ENCODE measurements around the gene TENM4.
"Not testable (repeated sequence)": the region's sequence is repeated elsewhere in the genome, so short reads cannot be mapped to it uniquely, and the experiment has no call there.

TENM4 gene

DNA sequence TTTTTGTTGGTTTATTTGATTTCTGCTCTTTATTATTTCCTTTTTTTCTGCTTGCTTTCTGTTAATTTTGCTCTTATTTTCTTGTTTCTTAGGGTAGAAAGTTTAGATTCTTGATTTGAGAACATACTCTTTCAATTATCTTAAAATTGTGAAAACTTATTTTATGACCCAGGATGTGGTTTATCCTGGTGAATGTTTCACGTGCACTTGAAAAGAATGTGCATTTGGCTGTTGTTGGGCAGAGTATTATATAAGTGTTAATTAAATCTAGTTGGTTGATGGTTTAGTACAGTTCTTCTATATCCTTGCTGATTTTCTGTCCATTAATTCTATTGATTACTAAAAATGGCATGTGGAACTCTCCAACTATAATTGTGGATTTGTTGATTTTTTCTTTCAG is 799.3 kb downstream of the TENM4 start:
- no peak for DNase-seq
- in situ Hi-C loops (cut with HindIII; ENCODE audit: low pct_ligation_motif_present, low sequenced_read_pairs), result no loop called here
- Histone ChIP-seq H3K27me3 (replicated peaks) (no peaks in the 10 kb centered on the region), H3K27ac (no peak overlapping the region), H3K4me3 (ENCODE audit: low read depth, low read length) (no peak overlapping the region), H3K36me3 (replicated peaks) (no peaks in the 10 kb centered on the region)
- TF ChIP-seq, protein P1, sequence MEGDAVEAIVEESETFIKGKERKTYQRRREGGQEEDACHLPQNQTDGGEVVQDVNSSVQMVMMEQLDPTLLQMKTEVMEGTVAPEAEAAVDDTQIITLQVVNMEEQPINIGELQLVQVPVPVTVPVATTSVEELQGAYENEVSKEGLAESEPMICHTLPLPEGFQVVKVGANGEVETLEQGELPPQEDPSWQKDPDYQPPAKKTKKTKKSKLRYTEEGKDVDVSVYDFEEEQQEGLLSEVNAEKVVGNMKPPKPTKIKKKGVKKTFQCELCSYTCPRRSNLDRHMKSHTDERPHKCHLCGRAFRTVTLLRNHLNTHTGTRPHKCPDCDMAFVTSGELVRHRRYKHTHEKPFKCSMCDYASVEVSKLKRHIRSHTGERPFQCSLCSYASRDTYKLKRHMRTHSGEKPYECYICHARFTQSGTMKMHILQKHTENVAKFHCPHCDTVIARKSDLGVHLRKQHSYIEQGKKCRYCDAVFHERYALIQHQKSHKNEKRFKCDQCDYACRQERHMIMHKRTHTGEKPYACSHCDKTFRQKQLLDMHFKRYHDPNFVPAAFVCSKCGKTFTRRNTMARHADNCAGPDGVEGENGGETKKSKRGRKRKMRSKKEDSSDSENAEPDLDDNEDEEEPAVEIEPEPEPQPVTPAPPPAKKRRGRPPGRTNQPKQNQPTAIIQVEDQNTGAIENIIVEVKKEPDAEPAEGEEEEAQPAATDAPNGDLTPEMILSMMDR (IDR thresholded peaks at IDR 0.05; ENCODE audit: low read depth, low read length, missing control alignments), result no peak

DNA sequence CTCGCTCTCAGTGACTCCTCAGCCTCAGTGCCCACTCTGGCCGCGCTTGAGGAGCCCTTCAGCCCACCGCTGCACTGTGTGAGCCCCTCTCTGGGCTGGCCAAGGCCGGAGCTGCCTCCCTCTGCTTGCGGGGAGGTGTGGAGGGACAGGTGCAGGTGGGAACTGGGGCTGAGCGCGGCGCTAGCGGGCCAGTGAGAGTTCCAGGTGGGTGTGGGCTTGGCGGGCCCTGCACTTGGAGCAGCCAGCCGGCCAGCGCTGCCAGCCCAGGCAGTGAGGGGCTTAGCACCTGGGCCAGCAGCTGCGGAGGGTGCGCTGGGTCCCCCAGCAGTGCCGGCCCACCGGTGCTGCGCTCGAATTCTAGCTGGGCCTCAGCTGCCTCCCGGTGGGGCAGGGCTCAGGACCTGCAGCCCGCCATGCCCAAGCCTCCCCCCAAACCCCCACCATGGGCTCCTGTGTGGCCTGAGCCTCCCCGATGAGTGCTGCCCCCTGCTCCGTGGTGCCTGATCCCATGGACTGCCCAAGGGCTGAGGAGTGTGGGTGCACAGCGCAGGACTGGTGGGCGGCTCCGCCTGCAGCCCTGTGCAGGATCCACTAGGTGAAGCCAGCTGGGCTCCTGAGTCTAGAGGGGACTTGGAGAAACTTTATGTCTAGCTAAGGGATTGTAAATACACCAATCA is 802.0 kb downstream of the TENM4 start:
- Histone ChIP-seq H3K27me3 (replicated peaks) (no peaks in the 10 kb centered on the region), H3K27ac (no peak overlapping the region), H3K4me3 (ENCODE audit: low read depth, low read length) (no peak overlapping the region), H3K36me3 (replicated peaks) (no peaks in the 10 kb centered on the region)
- TF ChIP-seq, protein P1 (IDR thresholded peaks at IDR 0.05; ENCODE audit: low read depth, low read length, missing control alignments), result no peak
- in situ Hi-C loops (cut with HindIII; ENCODE audit: low pct_ligation_motif_present, low sequenced_read_pairs), result no loop called here
- DNase-seq, result no peak

DNA sequence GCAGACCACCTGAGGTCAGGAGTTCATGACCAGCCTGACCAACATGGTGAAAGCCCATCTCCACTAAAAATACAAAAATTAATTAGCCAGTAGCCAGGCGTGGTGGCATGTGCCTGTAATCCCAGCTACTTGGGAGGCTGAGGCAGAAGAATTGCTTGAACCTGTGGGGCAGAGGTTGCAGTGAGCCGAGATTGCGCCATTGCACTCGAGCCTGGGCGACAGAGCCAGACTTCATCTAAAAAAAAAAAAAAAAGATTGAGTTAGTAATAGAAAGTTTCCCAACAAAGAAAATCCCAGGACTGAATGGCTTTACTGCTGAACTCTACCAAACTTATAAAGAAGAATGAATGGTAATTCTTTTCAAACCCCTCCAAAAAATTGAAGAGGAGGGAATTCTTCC is 803.3 kb downstream of the TENM4 start:
- H3K27ac ChIP-seq; DNase-seq; H3K27me3 ChIP-seq (replicated peaks); H3K4me3 ChIP-seq (ENCODE audit: low read depth, low read length); in situ Hi-C loops (cut with HindIII; ENCODE audit: low pct_ligation_motif_present, low sequenced_read_pairs); H3K36me3 ChIP-seq (replicated peaks): not testable (repeated sequence)

DNA sequence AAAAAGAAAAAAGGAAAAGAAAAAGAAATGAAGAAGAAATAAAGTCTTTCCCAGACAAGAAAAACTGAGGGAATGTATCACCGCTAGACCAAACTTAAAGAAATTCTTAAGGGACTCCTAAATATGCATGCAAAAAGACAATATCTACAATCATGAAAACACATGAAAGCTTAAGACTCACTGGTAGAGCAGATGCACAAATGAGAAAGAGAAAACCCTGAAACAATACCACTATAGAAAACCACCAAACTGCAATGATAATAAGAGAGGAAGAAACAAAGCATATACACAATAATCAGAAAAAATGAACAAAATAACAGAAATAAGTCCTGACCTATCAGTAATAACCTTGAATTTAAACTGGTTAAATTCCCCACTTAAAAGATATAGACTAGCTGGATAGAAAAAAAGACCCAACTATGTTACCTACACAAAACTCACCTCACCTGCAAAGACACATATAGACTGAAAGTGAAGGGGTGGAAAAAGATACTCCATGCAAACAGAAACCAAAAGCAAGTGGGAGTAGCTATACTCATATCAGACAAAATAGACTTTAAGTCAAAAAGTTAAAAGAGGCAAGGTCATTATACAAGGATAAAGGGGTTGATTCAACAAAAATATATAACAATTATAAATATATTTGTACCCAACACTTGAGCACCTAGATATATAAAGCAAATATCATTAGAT is 804.9 kb downstream of the TENM4 start:
- H3K27me3 ChIP-seq (replicated peaks), result no peaks in the 10 kb centered on the region

DNA sequence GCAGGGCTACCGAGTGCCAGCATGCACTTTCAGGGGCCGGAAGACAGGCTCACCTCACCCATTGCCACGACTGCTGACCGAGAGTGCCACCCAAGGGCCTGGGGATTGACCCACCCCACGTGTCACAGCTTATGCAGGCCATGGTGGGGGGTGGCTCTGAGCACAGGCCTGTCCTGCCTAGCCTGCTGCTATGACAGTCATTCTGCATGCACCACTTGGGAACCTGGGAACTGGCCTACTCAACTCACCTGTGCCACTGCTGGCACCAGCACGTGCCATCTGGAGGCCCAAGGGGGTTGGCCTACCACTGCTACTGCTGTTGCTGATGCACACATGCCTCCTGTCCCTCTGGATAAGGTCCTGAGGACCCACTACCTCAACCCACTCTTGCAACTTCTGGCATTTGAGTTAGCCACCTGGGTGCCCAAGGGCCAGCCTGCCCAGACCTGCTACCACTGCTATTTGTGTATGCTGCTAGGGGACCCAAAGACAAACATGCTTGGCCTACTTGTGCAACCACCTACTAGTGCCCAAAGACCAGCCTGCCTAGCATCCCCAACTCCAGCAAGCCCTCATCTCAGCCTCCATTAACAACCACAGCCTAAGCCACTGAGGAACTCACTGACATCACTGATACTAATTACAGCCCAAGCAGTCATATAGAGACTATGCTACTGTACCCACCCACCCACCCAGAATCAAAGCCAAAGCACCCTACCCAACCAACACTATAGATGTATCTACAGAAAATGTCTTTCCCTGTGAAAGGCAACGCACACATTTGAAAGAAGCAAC is 807.1 kb downstream of the TENM4 start:
- in situ Hi-C loops (cut with HindIII; ENCODE audit: low pct_ligation_motif_present, low sequenced_read_pairs), result no loop called here
- no peak overlapping the region for H3K4me3 ChIP-seq (ENCODE audit: low read depth, low read length)
- TF ChIP-seq, protein P1 (IDR thresholded peaks at IDR 0.05; ENCODE audit: low read depth, low read length, missing control alignments), result no peak
- no peak overlapping the region for H3K27ac ChIP-seq
- DNase-seq, result no peak
- no peaks in the 10 kb centered on the region for H3K36me3 ChIP-seq (replicated peaks)
- H3K27me3 ChIP-seq (replicated peaks), result no peaks in the 10 kb centered on the region

More for the DNA sequence above, 804.9 kb downstream of the TENM4 start:
- H3K27ac ChIP-seq, result no peak overlapping the region
- no peak overlapping the region for H3K4me3 ChIP-seq (ENCODE audit: low read depth, low read length)
- H3K36me3 ChIP-seq (replicated peaks), result no peaks in the 10 kb centered on the region
- no peak for DNase-seq
- in situ Hi-C loops (cut with HindIII; ENCODE audit: low pct_ligation_motif_present, low sequenced_read_pairs), result no loop called here
- TF ChIP-seq, protein P1 (IDR thresholded peaks at IDR 0.05; ENCODE audit: low read depth, low read length, missing control alignments), result no peak

Measured in brain microvascular endothelial cell (primary cell).